C4-2B (cell line): Measurements from ENCODE around the gene AFDN.

Experiments used
- ZFX ChIP-seq: fragments of 450-650 bp; IDR thresholded peaks from 2 replicates; pipeline ENCODE4 v1.6.1; 2017
- TF ChIP-seq, protein P1 (sequence below): fragments of 450-650 bp; conservative IDR thresholded peaks from 2 replicates; pipeline ENCODE4 v1.5.1; 2017; ENCODE audit warnings: mild to moderate bottlenecking

DNA sequence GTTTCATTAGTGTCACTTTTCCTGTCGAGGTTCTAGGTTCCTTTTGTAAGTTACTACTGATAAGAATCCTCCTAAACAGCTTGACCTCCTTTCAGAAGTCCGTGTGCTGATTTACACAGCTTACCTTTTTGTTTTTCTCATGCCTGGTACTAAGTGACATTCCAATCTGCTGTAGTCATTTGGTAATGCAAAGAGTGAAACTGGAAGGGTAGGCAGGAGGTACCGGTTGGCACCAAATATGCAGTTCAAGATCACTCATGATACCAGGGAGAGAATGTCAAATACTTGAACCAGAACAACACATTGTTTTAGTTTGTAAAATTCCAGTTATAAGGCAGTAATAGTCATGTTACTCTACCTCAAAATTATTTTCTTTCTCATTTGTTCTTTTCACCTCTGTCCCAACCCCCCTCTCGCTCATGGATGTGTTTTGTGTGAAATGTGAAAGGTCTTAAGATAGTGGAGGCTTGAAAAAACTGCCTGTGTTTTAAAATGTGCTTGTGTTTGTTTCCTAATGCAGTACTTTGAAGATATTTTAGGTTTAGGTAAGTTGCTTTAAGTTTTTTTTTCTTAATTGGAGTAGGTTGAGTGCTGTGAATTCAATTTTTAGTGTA is 23.2 kb downstream of the AFDN start:
- TF ChIP-seq, protein P1, sequence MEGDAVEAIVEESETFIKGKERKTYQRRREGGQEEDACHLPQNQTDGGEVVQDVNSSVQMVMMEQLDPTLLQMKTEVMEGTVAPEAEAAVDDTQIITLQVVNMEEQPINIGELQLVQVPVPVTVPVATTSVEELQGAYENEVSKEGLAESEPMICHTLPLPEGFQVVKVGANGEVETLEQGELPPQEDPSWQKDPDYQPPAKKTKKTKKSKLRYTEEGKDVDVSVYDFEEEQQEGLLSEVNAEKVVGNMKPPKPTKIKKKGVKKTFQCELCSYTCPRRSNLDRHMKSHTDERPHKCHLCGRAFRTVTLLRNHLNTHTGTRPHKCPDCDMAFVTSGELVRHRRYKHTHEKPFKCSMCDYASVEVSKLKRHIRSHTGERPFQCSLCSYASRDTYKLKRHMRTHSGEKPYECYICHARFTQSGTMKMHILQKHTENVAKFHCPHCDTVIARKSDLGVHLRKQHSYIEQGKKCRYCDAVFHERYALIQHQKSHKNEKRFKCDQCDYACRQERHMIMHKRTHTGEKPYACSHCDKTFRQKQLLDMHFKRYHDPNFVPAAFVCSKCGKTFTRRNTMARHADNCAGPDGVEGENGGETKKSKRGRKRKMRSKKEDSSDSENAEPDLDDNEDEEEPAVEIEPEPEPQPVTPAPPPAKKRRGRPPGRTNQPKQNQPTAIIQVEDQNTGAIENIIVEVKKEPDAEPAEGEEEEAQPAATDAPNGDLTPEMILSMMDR = no peak
- TF ChIP-seq ZFX = no peak
